OCI-LY1 (cell line): ENCODE data around the gene XRCC2.
"Not testable (repeated sequence)": the region's sequence is repeated elsewhere in the genome, so short reads cannot be mapped to it uniquely, and the experiment has no call there.

Experiments
- H2AFZ ChIP-seq: fragments of 200-600 bp; sonication (generic), shearing (Covaris generic); 2 replicates; pipeline ENCODE4 v1.6.0; 2014; ENCODE audit warnings: antibody characterized with exemption, mild to moderate bottlenecking, low read length
- H3F3A ChIP-seq: fragments of 200-600 bp; sonication (generic), shearing (Covaris generic); 2 replicates; pipeline ENCODE4 v1.6.0; 2014; ENCODE audit warnings: mild to moderate bottlenecking, antibody characterized with exemption, low read length, moderate library complexity; ENCODE audit not compliant: insufficient read depth
- H3K27ac ChIP-seq: fragments of 200-600 bp; sonication (generic); 2 replicates; pipeline ENCODE4 v1.5.1; 2014; ENCODE audit warnings: low read length, mixed run types, mild to moderate bottlenecking, low read depth; ENCODE audit not compliant: poor library complexity, severe bottlenecking
- H3K27me3 ChIP-seq: fragments of 200-600 bp; sonication (generic); 2 replicates; pipeline ENCODE4 v1.6.0; 2014; ENCODE audit warnings: antibody characterized with exemption, mild to moderate bottlenecking, low read length, moderate library complexity; ENCODE audit not compliant: insufficient read depth
- H3K36me3 ChIP-seq: fragments of 200-600 bp; sonication (generic); 2 replicates; pipeline ENCODE4 v1.6.1; 2014; ENCODE audit warnings: mild to moderate bottlenecking, antibody characterized with exemption, low read length, moderate library complexity, mixed read lengths; ENCODE audit not compliant: insufficient read depth
- H3K4me1 ChIP-seq: fragments of 200-600 bp; sonication (generic); 2 replicates; pipeline ENCODE4 v1.5.1; 2014; ENCODE audit warnings: mild to moderate bottlenecking, low read length, moderate library complexity; ENCODE audit not compliant: insufficient read depth, severe bottlenecking
- H3K4me2 ChIP-seq: fragments of 200-600 bp; sonication (generic), shearing (Covaris generic); 2 replicates; pipeline ENCODE4 v1.6.1; 2014; ENCODE audit warnings: low read length
- H3K4me3 ChIP-seq: fragments of 200-600 bp; sonication (generic); 2 replicates; pipeline ENCODE4 v1.5.1; 2014; ENCODE audit warnings: low read length, low read depth, mild to moderate bottlenecking, mixed read lengths; ENCODE audit not compliant: poor library complexity, severe bottlenecking
- H3K79me2 ChIP-seq: fragments of 200-600 bp; shearing (Covaris generic); 2 replicates; pipeline ENCODE4 v1.6.1; 2016; ENCODE audit warnings: mixed run types, low read length, mixed read lengths; ENCODE audit not compliant: insufficient read depth
- H3K9ac ChIP-seq: fragments of 200-600 bp; sonication (generic), shearing (Covaris generic); 2 replicates; pipeline ENCODE4 v1.6.1; 2014; ENCODE audit warnings: mild to moderate bottlenecking, low read length, mixed read lengths
- H3K9me2 ChIP-seq: fragments of 200-600 bp; sonication (generic), shearing (Covaris generic); 2 replicates; pipeline ENCODE4 v1.6.1; 2014; ENCODE audit warnings: low read depth, mild to moderate bottlenecking, low read length, mixed read lengths
- H3K9me3 ChIP-seq: fragments of 200-600 bp; shearing (Covaris generic); 2 replicates; pipeline ENCODE4 v1.6.1; 2014; ENCODE audit warnings: low read length, mixed read lengths
- H4K20me1 ChIP-seq: fragments of 200-600 bp; sonication (generic), shearing (Covaris generic); 2 replicates; pipeline ENCODE4 v1.6.0; 2016; ENCODE audit warnings: mild to moderate bottlenecking, low read length; ENCODE audit not compliant: insufficient read depth
- EZH2 ChIP-seq: fragments of 200-600 bp; sonication (generic), shearing (Covaris generic); IDR thresholded peaks from 2 replicates; pipeline ENCODE4 v1.8.0; 2017; ENCODE audit warnings: borderline replicate concordance, mixed run types, mild to moderate bottlenecking, antibody characterized with exemption, low read length, moderate library complexity, mixed read lengths
- TF ChIP-seq, protein P1 (sequence below): fragments of 200-600 bp; sonication (generic), shearing (Covaris generic); IDR thresholded peaks from 2 replicates; pipeline ENCODE4 v1.5.1; 2017; ENCODE audit warnings: mild to moderate bottlenecking, antibody characterized with exemption, low read length, moderate library complexity, mixed read lengths

XRCC2 gene

DNA sequence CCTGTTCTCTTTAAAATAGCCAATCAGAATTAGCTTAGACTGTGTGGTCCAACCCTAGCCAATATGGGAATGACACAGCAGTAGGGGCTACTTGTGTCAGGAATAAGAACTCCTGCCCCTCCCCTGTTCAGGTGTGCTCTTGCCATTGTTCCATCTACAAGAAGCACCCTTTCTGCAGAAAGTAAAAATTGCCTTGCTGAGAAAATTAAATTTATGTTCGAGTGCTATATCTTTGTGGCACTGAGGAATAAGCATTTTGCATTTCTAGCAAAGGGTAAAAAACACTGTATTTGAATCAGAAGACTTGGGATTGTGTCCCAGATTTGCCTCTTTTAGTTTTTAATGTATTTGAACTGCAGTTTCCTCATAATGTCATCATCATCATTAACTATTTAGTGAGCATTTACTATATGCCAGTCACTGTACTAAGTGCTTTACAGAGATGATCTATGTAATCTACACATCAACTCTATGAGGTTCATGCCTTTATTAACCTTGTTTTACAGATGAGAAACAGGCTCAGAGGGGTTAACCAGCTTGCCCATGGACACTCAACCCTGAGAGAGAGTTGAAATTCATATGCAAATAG lies 28.9 kb upstream of the XRCC2 start:
- Histone ChIP-seq H3K4me1 (peaks cover 4% of the 10 kb centered on the region), H3K9ac (no peak overlapping the region), H3K79me2 (no peaks in the 10 kb centered on the region), H2AFZ (no peak overlapping the region), H3F3A (no peaks in the 10 kb centered on the region), H3K36me3 (no peaks in the 10 kb centered on the region), H3K9me2 (no peaks in the 10 kb centered on the region), H3K9me3 (peaks cover 17% of the 10 kb centered on the region; the same call in 1 of the 2 replicates), H3K4me2 (no peak overlapping the region), H3K27ac (no peak overlapping the region), H3K4me3 (no peak overlapping the region), H4K20me1 (no peaks in the 10 kb centered on the region), H3K27me3 (no peaks in the 10 kb centered on the region; the same call in 1 of the 2 replicates)
- TF ChIP-seq, protein P1, sequence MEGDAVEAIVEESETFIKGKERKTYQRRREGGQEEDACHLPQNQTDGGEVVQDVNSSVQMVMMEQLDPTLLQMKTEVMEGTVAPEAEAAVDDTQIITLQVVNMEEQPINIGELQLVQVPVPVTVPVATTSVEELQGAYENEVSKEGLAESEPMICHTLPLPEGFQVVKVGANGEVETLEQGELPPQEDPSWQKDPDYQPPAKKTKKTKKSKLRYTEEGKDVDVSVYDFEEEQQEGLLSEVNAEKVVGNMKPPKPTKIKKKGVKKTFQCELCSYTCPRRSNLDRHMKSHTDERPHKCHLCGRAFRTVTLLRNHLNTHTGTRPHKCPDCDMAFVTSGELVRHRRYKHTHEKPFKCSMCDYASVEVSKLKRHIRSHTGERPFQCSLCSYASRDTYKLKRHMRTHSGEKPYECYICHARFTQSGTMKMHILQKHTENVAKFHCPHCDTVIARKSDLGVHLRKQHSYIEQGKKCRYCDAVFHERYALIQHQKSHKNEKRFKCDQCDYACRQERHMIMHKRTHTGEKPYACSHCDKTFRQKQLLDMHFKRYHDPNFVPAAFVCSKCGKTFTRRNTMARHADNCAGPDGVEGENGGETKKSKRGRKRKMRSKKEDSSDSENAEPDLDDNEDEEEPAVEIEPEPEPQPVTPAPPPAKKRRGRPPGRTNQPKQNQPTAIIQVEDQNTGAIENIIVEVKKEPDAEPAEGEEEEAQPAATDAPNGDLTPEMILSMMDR = no peak
- no peak for TF ChIP-seq EZH2

DNA sequence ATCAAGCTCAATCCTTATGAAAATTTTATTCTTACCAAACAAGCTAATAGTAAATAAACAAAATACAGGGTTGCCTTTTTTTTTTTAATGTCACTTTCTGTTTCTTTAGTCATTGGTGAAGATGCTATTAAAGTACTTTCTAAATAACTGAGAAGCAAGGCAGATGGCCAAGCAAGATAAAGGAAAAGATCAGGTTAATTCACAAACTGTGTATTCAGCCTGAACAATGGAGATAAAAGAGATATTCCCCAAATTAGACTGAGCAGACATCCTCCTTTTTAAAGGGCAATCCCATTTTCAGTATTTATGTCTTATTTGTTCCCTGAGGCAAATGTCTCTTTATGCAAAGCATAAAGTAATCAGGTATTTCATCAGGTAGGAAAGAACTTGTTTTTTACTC lies 23.1 kb upstream of the XRCC2 start:
- Histone ChIP-seq H3K27me3 (no peaks in the 10 kb centered on the region), H3K4me1 (no peaks in the 10 kb centered on the region), H4K20me1 (no peaks in the 10 kb centered on the region), H3K27ac (no peak overlapping the region), H3K9me2 (no peaks in the 10 kb centered on the region), H3K36me3 (no peaks in the 10 kb centered on the region), H3K9ac (no peak overlapping the region), H2AFZ (no peak overlapping the region), H3K9me3 (peaks cover 3% of the 10 kb centered on the region; the same call in 1 of the 2 replicates), H3K4me2 (no peak overlapping the region), H3K79me2 (no peaks in the 10 kb centered on the region), H3F3A (no peaks in the 10 kb centered on the region), H3K4me3 (no peak overlapping the region)
- TF ChIP-seq EZH2 = no peak
- TF ChIP-seq, protein P1 = no peak

DNA sequence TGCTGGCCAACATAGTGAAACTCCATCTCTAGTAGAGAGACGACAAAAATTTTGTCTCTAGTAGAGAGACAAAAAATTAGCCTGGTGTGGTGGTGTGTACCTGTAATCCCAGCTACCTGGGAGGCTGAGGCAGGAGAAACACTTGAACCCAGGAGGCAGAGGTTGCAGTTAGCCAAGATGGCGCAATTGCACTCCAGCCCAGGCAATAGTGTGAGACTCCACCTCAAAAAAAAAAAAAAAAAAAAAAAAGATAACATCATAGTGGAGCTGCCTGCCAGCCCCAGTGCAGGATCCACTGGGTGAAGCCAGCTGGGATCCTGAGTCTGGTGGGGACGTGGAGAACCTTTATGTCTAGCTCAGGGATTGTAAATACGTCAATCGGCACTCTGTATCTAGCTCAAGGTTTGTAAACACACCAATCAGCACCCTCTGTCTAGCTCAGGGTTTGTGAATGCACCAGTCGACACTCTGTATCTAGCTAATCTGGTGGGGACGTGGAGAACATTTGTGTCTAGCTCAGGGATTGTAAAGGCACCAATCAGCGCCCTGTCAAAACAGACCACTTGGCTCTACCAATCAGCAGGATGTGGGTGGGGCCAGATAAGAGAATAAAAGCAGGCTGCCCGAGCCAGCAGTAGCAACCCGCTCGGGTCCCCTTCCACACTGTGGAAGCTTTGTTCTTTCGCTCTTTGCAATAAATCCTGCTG lies 21.5 kb upstream of the XRCC2 start:
- H4K20me1 ChIP-seq, H3K4me1 ChIP-seq, H3K9me2 ChIP-seq, H3K9ac ChIP-seq, H3K27ac ChIP-seq, H3K79me2 ChIP-seq, H3K9me3 ChIP-seq, H2AFZ ChIP-seq, H3K27me3 ChIP-seq, H3F3A ChIP-seq, H3K36me3 ChIP-seq, H3K4me3 ChIP-seq, H3K4me2 ChIP-seq: not testable (repeated sequence)

GRCh38 chr7:152692196-152692595 lies 16.3 kb upstream of the XRCC2 start:
- H3K27me3 ChIP-seq, H4K20me1 ChIP-seq, H3K4me1 ChIP-seq, H2AFZ ChIP-seq, H3K9me3 ChIP-seq, H3K9me2 ChIP-seq, H3K4me2 ChIP-seq, H3F3A ChIP-seq, H3K79me2 ChIP-seq, H3K4me3 ChIP-seq, H3K36me3 ChIP-seq, H3K9ac ChIP-seq, H3K27ac ChIP-seq: not testable (repeated sequence)
